SK-N-SH (cell line): Measurements from ENCODE around the gene ENOX1. TPM values are rescaled to one million over a fixed set of nuclear protein-coding genes. Genes with fewer than 3 reads are reported as not detected.

Source experiments
- CTCF ChIA-PET: fragments of 300-600, 350-600 bp; formaldehyde crosslinking; extraction: SDS; loops from one replicate; lab custom pipeline; 2021; lab: Yijun Ruan, JAX
- POLR2A ChIA-PET: fragments of 350-600 bp; sonication (Branson Sonifier 250); formaldehyde crosslinking; extraction: SDS; loops from one replicate; lab custom pipeline; 2020; ENCODE audit warnings: antibody characterized with exemption, inconsistent platforms; lab: Yijun Ruan, JAX
- DNase-seq: peaks from one replicate; pipeline ENCODE4 v3.0.0; 2012
- H2AFZ ChIP-seq: fragments of 200-600 bp; sonication (generic); 2 replicates; pipeline ENCODE4 v1.8.1; 2016; ENCODE audit warnings: antibody characterized with exemption, mild to moderate bottlenecking, low read depth
- H3F3A ChIP-seq: fragments of 200-600 bp; sonication (generic); replicated peaks from 2 replicates; pipeline ENCODE3; 2016; ENCODE audit warnings: antibody characterized with exemption, mild to moderate bottlenecking; ENCODE audit not compliant: insufficient read depth
- H3K27ac ChIP-seq, 2 experiments: fragments of 200-500 bp in 1 of 2; fragments of 200-600 bp in 1 of 2; sonication (Bioruptor generic) in 1 of 2; sonication (generic), shearing (Covaris generic) in 1 of 2; 2 replicates each; pipeline versions ENCODE4 v1.5.1 to v1.6.1; 2014 to 2016; ENCODE audit warnings: low read depth in 2 of 2, inconsistent platforms in 1 of 2, low read length in 1 of 2, mild to moderate bottlenecking in 1 of 2, mixed read lengths in 1 of 2
- H3K27me3 ChIP-seq: fragments of 200-600 bp; sonication (generic), shearing (Covaris generic); 2 replicates; pipeline ENCODE4 v1.6.1; 2016; ENCODE audit warnings: mixed run types; ENCODE audit not compliant: insufficient read depth
- H3K36me3 ChIP-seq, 2 experiments: fragments of 200-500 bp in 1 of 2; fragments of 200-600 bp in 1 of 2; sonication (Bioruptor generic) in 1 of 2; sonication (generic) in 1 of 2; replicated peaks in 1 of 2; 2 replicates each; pipeline versions ENCODE3 to v1.5.1; 2014 to 2016; ENCODE audit warnings: low read length in 1 of 2, mild to moderate bottlenecking in 1 of 2; ENCODE audit not compliant: insufficient read depth in 2 of 2, control insufficient read depth in 1 of 2
- H3K4me1 ChIP-seq, 2 experiments: fragments of 200-500 bp in 1 of 2; fragments of 200-600 bp in 1 of 2; sonication (Bioruptor generic) in 1 of 2; sonication (generic), shearing (Covaris generic) in 1 of 2; 2 replicates each; pipeline versions ENCODE4 v1.5.1 to v1.6.1; 2014 to 2016; ENCODE audit warnings: low read depth in 1 of 2, low read length in 1 of 2, mixed run types in 1 of 2; ENCODE audit not compliant: insufficient read depth in 2 of 2, control insufficient read depth in 1 of 2
- H3K4me2 ChIP-seq: fragments of 200-600 bp; sonication (generic), shearing (Covaris generic); 2 replicates; pipeline ENCODE4 v1.6.1; 2017; ENCODE audit warnings: mixed run types
- H3K4me3 ChIP-seq, 2 experiments: fragments of 200-500 bp in 1 of 2; fragments of 200-600 bp in 1 of 2; sonication (Bioruptor generic) in 1 of 2; sonication (generic), shearing (Covaris generic) in 1 of 2; 2 replicates each; pipeline versions ENCODE4 v1.5.1 to v1.8.1; 2014 to 2016; ENCODE audit warnings: low read depth in 2 of 2, inconsistent platforms in 1 of 2, low read length in 1 of 2, mild to moderate bottlenecking in 1 of 2, mixed read lengths in 1 of 2, moderate library complexity in 1 of 2
- H3K79me2 ChIP-seq: fragments of 200-600 bp; sonication (generic); 2 replicates; pipeline ENCODE4 v1.8.1; 2017; ENCODE audit warnings: mild to moderate bottlenecking; ENCODE audit not compliant: insufficient read depth
- H3K9ac ChIP-seq: fragments of 200-600 bp; sonication (generic); 2 replicates; pipeline ENCODE4 v1.6.1; 2017; ENCODE audit warnings: mixed run types
- H3K9me2 ChIP-seq: fragments of 200-600 bp; sonication (generic); 2 replicates; pipeline ENCODE4 v1.6.1; 2017; ENCODE audit warnings: mixed run types
- H3K9me3 ChIP-seq: fragments of 200-600 bp; sonication (generic); 2 replicates; pipeline ENCODE4 v1.6.1; 2017; ENCODE audit warnings: mixed run types, mild to moderate bottlenecking, moderate library complexity
- H4K20me1 ChIP-seq: fragments of 200-600 bp; sonication (generic); 2 replicates; pipeline ENCODE4 v1.6.1; 2017; ENCODE audit warnings: mild to moderate bottlenecking, mixed run types; ENCODE audit not compliant: insufficient read depth
- CHD2 ChIP-seq: fragments of 150-350 bp; IDR thresholded peaks from 2 replicates; pipeline ENCODE4 v1.6.1; 2018; ENCODE audit warnings: low read length; ENCODE audit not compliant: partially characterized antibody
- ELF1 ChIP-seq: IDR thresholded peaks from 2 replicates; pipeline ENCODE4 v1.4.0; 2012
- EP300 ChIP-seq, 2 experiments: IDR thresholded peaks; 2 replicates each; pipeline versions ENCODE4 v1.4.0 to v1.6.1; 2012; ENCODE audit warnings: borderline replicate concordance in 1 of 2, low read depth in 1 of 2, low read length in 1 of 2
- FOSL2 ChIP-seq: IDR thresholded peaks from 2 replicates; pipeline ENCODE4 v1.4.0; 2012; ENCODE audit warnings: low read depth, mild to moderate bottlenecking, moderate library complexity, borderline replicate concordance
- FOXJ3 ChIP-seq: sonication (generic); formaldehyde crosslinking; IDR thresholded peaks from 2 replicates; pipeline ENCODE4 v1.5.1; 2020; ENCODE audit warnings: mild to moderate bottlenecking, missing genetic modification reagents
- GABPA ChIP-seq: IDR thresholded peaks from 2 replicates; pipeline ENCODE4 v1.4.0; 2012; ENCODE audit warnings: low read depth, mild to moderate bottlenecking
- GATA2 ChIP-seq: sonication (generic); formaldehyde crosslinking; IDR thresholded peaks from 2 replicates; pipeline ENCODE4 v1.5.0; 2020; ENCODE audit warnings: mild to moderate bottlenecking, missing genetic modification reagents
- JUND ChIP-seq: IDR thresholded peaks from 2 replicates; pipeline ENCODE4 v1.4.0; 2012
- MAX ChIP-seq: IDR thresholded peaks from 2 replicates; pipeline ENCODE4 v1.4.0; 2012; ENCODE audit warnings: low read depth
- MEF2A ChIP-seq: IDR thresholded peaks from 2 replicates; pipeline ENCODE4 v1.4.0; 2012; ENCODE audit warnings: low read depth, borderline replicate concordance
- NRF1 ChIP-seq: IDR thresholded peaks from 2 replicates; pipeline ENCODE4 v1.6.1; 2012; ENCODE audit warnings: low read depth, mild to moderate bottlenecking, low read length
- PBX3 ChIP-seq: IDR thresholded peaks from 2 replicates; pipeline ENCODE4; 2012
- REST ChIP-seq: IDR thresholded peaks from 2 replicates; pipeline ENCODE4 v1.6.1; 2012; ENCODE audit warnings: mild to moderate bottlenecking, low read depth, low read length, moderate library complexity
- RFX5 ChIP-seq: IDR thresholded peaks from 2 replicates; pipeline ENCODE4 v1.6.1; 2012; ENCODE audit warnings: mild to moderate bottlenecking, improper control_type of control experiment, low read length
- RXRA ChIP-seq: IDR thresholded peaks from 2 replicates; pipeline ENCODE4 v1.4.0; 2012; ENCODE audit warnings: low read depth, mild to moderate bottlenecking, borderline replicate concordance
- SIN3A ChIP-seq: IDR thresholded peaks from 2 replicates; pipeline ENCODE4 v1.6.1; 2012; ENCODE audit warnings: low read depth, mild to moderate bottlenecking, low read length, moderate library complexity, borderline replicate concordance
- TCF12 ChIP-seq: IDR thresholded peaks from 2 replicates; pipeline ENCODE4 v1.4.0; 2012
- TEAD4 ChIP-seq: IDR thresholded peaks from 2 replicates; pipeline ENCODE4 v1.4.0; 2012; ENCODE audit warnings: mild to moderate bottlenecking, borderline replicate concordance; ENCODE audit not compliant: insufficient read depth
- USF1 ChIP-seq: IDR thresholded peaks from 2 replicates; pipeline ENCODE4 v1.4.0; 2012; ENCODE audit warnings: low read depth, borderline replicate concordance
- USF2 ChIP-seq: fragments of 150-350 bp; IDR thresholded peaks from 2 replicates; pipeline ENCODE4 v1.6.1; 2017; ENCODE audit warnings: antibody characterized with exemption, low read length, low read depth, borderline replicate concordance
- YY1 ChIP-seq: IDR thresholded peaks from 2 replicates; pipeline ENCODE4 v1.4.0; 2012; ENCODE audit warnings: low read depth, mild to moderate bottlenecking
- ZBTB33 ChIP-seq: IDR thresholded peaks from 2 replicates; pipeline ENCODE4 v1.4.0; 2012; ENCODE audit warnings: low read depth, borderline replicate concordance
- WGBS: methylation state at CpG from one replicate; pipeline ENCODE4 v1.1.6; 2017; ENCODE audit warnings: low lambda C conversion rate; 5-methylcytosine and 5-hydroxymethylcytosine counted together
- polyA plus RNA-seq, 3 experiments: library from polyadenylated mRNA; depleted of rRNA; stranded (reverse); fragments of >200 nt; gene quantifications; 2 replicates each; pipeline ENCODE4 v1.2.3, GENCODE V29; 2012

The ENOX1 gene
- polyA plus RNA-seq, 1 of the 3 experiments (the other 2 are of a cell fraction), result 5.8 TPM

- no peak for TF ChIP-seq REST
- TF ChIP-seq SIN3A, result no peak
- no peak for TF ChIP-seq ELF1
Measured at GRCh38 chr13:43816401-43816889, 29.7 kb upstream of the ENOX1 start (continued).

GRCh38 chr13:43815204-43815603 lies 28.4 kb upstream of the ENOX1 start:
- ChIA-PET POLR2A (no interaction called here), CTCF (interaction anchor here (1.4 to 4.7 kb wide), 3 partner anchors 11 to 846 kb away, joined by 3 to 27 read pairs (median 5); no protein-coding TSS in a partner anchor)
- peaks cover 0 to 3% of the 10 kb centered on the region in 2 experiments for H3K36me3 ChIP-seq
- H4K20me1 ChIP-seq, result no peaks in the 10 kb centered on the region
- H3K4me2 ChIP-seq, result peak overlapping the region; percentile 54
- H3K9me3 ChIP-seq, result no peaks in the 10 kb centered on the region
- H3K9ac ChIP-seq, result peak overlapping the region; percentile 55
- H3K27ac ChIP-seq, result peak overlapping the region; percentile 69 to 86; a peak in 3 of 4 replicates
- no peaks in the 10 kb centered on the region for H3K79me2 ChIP-seq
- H3K27me3 ChIP-seq, result no peaks in the 10 kb centered on the region
- 0% methylated on average over 2 of the region's 2 CpGs for WGBS
- peaks cover 23% of the 10 kb centered on the region for H3F3A ChIP-seq
- peak overlapping the region; percentile 49; the same call in 1 of the 2 replicates for H2AFZ ChIP-seq
- no peaks in the 10 kb centered on the region for H3K9me2 ChIP-seq
- H3K4me1 ChIP-seq, result peaks cover 0 to 24% of the 10 kb centered on the region in 2 experiments; a peak in 2 of 4 replicates
- H3K4me3 ChIP-seq, result no peak overlapping the region; a peak in 1 of 4 replicates
- peak; percentile 20 for DNase-seq
- TF ChIP-seq TEAD4 (peak; percentile 99), USF1 (peak; percentile 26; the same call in 1 of the 2 replicates), MEF2A (peak; percentile 100), MAX (peak; percentile 66), RFX5 (no peak), SIN3A (peak; percentile 54; the same call in 1 of the 2 replicates), GABPA (0 out of 2 replicates have a peak, but pooled peaks have one; percentile 16), ZBTB33 (peak; percentile 68; the same call in 1 of the 2 replicates), TCF12 (peak; percentile 94), EP300 (IDR thresholded peaks at IDR 0.05; ENCODE audit: borderline replicate concordance in 1 of 2, low read depth in 1 of 2, low read length in 1 of 2) (peak; percentile 62 to 99; a peak in 3 of 4 replicates), FOSL2 (peak; percentile 94), PBX3 (peak; percentile 98), NRF1 (no peak), GATA2 (CRISPR knock-in tag) (no peak), RXRA (peak; percentile 90), USF2 (no peak), CHD2 (peak; percentile 30), YY1 (peak; percentile 50; the same call in 1 of the 2 replicates), JUND (peak; percentile 97), ELF1 (peak; percentile 55), FOXJ3 (CRISPR knock-in tag) (no peak)
